GM12892 (cell line): ENCODE measurements around the gene VWA3B.

ENCODE experiments used
- POLR2A ChIP-seq: IDR thresholded peaks from 2 replicates; pipeline ENCODE4 v1.6.1; 2011; ENCODE audit warnings: low read depth, low read length, control low read depth
- POLR2AphosphoS5 ChIP-seq: IDR thresholded peaks from 2 replicates; pipeline ENCODE4 v1.6.1; 2011; ENCODE audit warnings: low read depth, low read length, control low read depth

GRCh38 chr2:98315957-98316356, 229.0 kb downstream of the VWA3B start:
- TF ChIP-seq POLR2AphosphoS5 (no peak), POLR2A (no peak)
